GM19099 (cell line): Measurements from ENCODE around the gene LLPH.

ENCODE experiments used
- POLR2A ChIP-seq: IDR thresholded peaks from 3 replicates; pipeline ENCODE4 v1.6.1; 2011; ENCODE audit warnings: low read depth; ENCODE audit not compliant: insufficient read length; ENCODE audit errors: extremely low read depth

The LLPH gene

DNA sequence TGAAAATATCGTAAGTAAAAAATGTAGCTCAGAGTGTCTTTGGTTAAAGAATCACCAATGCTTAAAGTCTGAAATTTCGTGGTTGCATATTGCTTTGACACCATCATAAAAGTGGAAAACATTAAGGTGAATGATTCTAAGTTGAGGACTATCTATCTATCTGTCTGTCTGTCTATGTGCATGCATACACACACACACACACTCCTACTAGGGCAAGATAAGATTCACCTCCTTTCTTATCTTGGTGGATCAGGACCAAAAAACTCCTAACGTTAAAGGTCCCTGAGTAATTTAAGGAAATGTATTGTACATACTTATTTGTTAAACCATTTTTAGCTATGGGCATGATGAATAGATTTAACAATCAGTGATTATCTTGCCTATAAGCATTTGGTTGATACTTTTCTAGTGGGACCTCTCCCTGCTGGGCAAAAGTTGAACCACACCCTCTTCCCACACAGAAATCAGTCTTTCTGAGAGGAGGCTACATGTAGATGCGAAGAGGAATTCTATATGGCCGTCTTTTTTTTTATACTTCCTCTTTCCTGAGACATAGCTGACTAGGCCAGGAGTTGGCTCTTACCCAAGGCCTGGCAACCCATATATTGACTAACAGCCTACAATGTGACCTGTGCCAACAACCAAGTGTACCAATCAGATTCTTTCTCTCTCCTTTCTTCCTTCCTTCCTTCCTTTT is 19.3 kb upstream of the LLPH start:
- no peak for TF ChIP-seq POLR2A

DNA sequence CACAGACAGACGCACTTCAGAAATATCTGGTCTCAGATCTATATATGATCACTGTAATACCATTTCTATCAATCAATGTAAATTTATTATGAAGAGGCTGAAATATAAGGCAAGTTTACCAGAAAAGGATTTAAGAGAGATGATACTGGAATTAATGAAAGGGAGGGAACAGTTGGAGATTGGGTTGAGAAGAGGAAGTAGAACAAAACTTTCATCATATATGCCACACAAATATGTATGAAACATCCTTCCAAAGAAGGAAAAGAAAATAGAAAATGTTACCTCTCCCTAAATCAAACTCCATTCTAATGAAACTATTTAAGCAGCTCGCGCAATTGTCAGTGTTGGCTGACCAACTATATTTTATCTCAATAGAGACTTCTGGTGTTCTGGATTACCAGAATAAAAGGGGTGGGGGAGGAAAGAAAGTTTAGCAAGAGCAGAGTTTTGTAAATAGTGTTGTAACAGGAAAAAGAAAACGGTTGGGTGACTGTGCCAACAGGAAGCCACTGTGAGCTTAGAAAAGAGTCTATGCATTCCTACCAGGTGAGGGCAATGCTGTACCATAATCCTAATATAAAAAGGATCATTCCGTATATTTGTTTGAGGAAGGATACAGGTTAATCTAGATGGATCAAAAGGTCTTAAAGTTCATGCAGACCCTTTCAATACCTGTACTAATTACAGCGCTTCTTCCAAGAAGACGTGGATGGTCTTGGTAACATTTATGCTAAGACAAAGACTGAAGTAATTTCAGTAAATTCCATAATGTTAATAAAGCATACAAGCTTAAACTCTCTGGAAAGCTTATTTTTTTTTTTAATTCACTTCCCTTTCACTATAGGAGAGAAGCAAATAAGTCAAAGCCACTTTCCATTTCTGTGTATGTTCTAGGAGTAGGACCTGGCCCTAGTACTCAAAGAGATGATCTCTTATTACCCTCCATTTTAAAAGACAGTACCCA is 14.5 kb upstream of the LLPH start:
- no peak for TF ChIP-seq POLR2A

DNA sequence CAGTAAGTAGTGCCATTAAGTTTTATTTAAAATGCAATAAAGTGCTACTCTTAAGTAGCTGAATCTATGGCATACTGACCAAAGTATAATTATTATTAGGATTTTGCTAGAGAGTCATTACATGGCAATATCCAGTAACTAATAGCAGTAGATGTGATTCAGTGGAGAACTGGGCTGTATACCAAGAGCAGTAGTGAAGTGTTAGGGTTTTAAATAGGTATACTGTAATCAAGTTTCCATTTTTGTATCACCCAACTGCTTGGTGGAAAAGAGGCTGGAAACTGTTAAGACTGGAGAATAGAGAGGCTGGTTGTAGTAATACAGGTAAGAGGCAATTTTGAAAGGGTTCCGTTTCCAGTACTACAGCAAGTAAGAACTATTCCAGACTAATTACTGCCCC is 13.3 kb upstream of the LLPH start:
- no peak for TF ChIP-seq POLR2A

DNA sequence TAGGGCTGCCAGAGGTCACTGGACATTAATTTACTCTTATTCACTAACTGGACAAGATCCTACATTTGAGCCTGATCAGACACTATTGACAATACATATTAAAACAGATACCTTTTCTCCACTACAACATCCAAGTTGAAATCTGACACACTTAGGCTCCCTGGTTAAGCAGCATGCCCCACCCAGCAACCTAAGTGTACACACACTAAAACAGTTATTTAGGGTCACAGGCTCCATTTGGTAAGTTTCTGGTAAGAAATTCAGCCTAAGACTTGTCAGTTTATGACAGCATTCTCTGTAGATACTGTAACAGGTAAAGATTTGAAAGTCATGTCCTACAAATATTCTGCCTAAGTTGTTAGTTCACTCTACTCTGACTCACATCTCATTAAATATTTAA is 12.3 kb upstream of the LLPH start:
- TF ChIP-seq POLR2A, result no peak

DNA sequence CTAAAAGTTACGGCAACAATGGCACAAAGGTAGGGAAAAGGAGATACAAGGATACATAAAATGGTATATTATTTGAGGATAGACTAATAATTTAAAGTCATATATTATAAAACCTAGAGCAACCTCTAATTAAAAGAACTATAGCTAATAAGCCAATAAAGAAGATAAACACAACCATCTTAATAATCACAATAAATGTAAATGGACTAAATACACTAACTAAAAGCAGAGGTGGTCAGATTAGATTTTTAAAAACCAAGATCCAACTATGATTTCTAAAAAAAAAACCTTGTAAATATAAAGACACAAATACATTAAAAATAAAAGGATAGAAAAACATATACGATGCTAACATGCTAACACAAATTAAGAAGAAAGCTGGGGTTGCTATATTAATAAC is 10.7 kb upstream of the LLPH start:
- no peak for TF ChIP-seq POLR2A

DNA sequence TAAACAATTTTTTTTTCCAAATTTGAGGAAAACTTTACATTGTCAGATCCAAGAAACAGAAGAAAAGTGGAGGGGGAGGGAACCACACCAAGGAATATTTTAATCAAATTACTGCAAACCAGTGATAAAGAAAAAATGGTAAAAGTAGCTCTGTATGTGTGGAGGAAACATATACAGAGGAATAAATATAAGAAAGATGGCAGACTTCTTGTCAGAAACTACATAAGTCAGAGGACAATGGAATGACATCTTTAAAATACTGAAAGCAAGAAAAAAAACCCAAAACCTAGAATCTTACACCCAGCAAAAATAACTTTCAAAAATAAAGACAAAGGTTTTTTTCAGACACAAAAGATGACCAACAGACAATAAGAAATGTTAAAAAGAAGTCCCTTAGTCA is 10.2 kb upstream of the LLPH start:
- no peak for TF ChIP-seq POLR2A

DNA sequence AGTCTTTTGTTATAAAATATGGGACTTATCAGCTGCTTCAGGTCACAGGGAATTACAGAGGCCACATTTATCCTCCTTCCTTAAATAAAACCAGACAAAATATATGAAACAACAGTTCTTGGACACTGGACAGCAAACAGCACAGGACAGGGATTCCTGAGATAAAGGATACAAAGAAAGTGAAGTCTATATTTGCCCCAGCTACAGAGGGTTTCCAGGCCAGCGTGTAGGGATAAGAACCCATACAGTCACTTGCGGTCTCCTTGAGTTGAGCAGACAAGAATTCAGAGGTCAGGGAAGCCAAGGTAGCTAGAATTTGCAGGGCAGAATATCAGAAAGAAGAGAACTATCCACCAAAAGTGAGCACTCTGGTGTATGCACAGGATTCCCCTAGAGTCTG is 8.8 kb upstream of the LLPH start:
- TF ChIP-seq POLR2A, result no peak

DNA sequence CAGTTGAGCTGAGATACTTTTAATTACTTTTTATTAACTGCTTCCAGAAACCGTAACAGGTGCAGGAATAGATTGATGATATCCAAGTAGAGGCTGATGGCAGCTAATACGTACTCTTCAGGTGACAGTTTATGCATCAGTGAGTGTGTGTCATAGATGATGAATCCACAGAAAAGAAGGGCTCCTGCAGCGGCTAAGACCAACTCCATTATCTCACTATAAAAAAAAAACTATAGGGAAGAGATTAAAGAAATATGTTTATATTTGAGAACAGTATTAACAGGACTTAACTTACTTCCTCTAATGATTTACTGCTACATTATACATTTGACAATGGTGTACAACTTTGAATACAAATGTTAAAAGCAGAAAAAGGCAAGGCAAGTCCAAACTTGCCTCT is 7.4 kb upstream of the LLPH start:
- no peak for TF ChIP-seq POLR2A

DNA sequence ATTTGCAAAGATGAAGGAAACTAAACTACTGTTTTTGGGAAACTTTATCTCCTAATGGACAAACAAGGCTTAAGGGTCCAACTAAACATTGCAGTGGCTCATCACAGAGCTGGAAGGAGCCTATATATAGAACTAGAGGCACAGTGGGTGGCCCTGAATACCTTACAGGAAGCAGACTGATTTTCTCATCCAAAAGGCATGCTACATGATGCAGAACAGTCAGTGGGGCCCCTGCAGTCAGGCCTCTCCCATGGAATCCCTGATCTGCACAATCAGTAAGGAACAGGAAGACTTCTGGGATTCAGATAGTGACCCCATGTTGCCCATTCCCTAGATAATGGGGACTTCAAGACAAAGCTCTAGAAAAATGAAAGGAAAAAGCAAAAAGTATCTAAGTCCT is 1.9 kb upstream of the LLPH start:
- TF ChIP-seq POLR2A, result no peak

DNA sequence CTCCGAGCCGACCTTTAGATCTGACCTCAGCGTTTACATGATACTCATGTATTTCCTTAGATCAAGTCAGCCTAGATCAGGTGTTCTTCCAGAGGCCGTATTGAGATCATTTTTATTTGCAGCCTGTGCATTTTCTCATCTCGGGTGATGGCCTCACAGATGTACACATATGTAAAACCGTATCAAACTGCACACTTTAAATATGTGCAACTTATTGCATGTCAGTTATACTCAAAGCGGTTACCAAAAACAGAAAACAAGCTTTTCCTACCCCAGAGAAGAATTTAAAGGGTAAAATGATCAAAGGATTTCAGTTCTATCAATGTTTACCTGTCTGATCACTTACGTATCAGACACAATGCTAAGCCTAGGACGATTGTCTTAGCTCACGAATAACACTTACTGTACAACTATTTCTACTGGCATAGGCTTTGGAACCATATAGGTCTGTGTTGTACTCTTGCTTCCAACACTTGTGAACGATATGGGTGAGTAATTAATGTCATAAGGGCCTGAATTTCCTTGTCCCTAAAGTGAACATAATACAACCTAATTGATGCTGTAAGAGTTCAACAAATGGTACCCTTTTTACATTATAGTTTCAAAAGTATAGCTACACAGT is 628 bp upstream of the LLPH start:
- TF ChIP-seq POLR2A, result no peak

DNA sequence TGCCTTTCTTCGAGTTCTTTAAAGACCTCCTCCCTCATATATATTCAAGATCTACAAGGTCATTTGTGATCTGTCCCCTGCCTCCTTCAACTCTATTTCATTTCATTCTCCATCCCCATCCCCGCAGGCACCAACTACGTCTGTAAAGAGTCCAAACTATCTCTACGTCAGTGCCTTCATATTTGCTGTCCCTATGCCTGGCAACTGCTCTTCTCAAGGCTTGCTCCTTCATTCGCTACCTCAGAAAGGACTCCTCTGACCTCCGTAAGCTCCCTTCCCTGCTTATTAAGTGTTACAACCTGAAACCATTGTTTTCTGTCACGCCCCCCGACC is 650 bp downstream of the LLPH start:
- no peak for TF ChIP-seq POLR2A

DNA sequence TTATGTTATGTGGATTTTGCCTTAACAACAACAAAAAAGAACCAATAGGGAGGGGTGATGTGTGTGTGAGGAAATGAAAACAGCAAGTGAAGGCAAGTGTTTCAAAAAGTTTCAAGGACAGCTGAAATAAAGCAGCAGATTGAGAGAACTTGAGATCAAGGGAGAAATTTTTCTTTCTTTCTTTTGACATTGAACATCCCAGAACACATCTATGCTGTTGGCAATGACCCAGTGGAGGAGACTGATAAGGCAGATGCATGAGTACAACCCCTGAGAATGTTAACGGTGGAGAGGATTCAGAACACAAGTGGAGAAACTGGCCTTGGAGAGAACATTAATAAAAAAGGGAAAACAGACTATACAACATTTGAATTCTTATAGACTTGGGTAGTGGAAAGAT is 2.9 kb downstream of the LLPH start:
- no peak for TF ChIP-seq POLR2A

DNA sequence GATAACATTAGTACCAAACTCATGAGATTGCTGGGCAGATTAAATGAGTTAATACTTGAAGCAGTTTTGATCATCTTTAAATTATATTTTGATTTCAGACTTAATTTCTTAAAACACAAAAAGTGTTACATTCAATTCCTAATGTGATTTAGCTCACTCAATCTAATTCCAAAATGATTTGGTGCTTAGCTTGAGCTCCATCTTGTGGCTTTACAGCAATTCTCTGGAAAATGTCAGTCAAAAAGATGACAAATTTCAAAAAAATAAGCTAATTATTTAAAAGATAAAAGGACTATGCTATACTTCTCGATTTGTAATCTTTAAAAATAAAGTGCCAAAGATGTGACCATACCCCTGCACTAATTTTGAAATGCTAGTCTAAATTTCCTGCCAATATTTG is 10.1 kb downstream of the LLPH start:
- TF ChIP-seq POLR2A, result no peak

DNA sequence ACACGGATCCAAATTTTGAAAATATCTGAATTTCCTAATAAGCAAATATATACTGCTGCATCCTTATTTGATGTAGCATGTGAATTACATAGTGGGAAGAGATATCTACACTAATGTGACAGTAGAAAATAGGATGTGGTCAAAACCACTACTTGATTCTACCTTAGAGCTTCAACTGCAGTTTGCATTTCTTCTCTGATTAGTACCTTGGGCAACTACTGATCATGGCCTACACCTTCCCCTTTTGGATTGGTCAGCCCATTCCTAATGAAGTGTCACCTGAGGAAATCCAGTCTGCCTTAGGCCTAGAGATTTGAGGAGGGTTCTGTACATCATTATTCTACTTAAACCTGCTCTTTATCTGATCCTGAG is 10.7 kb downstream of the LLPH start:
- TF ChIP-seq POLR2A, result no peak

DNA sequence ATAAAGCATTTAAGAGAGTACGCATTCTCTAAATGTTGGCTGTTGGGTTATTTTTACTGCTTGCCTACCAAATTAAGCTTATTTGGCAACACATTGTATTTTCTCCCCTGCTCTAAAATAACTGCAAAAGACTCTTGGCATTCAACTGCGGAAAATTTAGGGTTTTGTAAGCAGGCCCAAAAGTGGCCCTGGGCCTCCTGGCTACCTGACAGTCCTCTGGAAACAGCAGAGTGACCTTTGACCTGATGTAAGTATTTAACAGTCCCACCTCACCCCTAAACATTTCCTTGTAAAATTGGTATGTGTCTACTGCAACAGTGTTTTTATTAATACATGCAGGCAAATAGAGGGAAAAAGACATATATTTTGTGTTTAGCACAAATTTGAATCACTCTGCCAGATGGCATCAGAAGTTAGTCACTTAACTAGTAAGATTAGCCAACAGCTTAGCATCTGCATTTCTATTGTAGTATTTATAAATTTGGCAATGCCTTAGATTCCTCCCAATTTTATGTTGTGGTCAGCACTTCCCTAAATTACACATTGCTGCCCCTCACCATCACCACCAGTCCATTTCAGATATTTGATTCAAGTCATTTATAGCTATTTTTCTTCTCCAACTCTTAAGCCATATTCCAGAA is 11.2 kb downstream of the LLPH start:
- no peak for TF ChIP-seq POLR2A
